ENCODE data around the gene ACTBL2. TPM values are rescaled to one million over a fixed set of nuclear protein-coding genes. Genes with fewer than 3 reads are reported as not detected.

Gene ACTBL2
- polyA plus RNA-seq, 1 donor (not counting 4 experiments of a cell fraction or from before 2014, with no cell fraction given): 0.68 TPM

GRCh38 chr5:57454896-57455295 is 27.7 kb downstream of the ACTBL2 start:
- no peak for FAIRE-seq
- no peaks in the 10 kb centered on the region for H3K27me3 ChIP-seq (ENCODE audit: control insufficient read depth, extremely low read depth, insufficient read depth, low read length)
- TF ChIP-seq CTCF (optimal IDR thresholded peaks at IDR 0.05 in 1 of 3, IDR thresholded peaks at IDR 0.05 in 1 of 3, conservative IDR thresholded peaks at IDR 0.05 in 1 of 3; ENCODE audit: extremely low read depth in 1 of 3, insufficient read depth in 2 of 3, low read length in 3 of 3) (no peak), EZH2 (IDR thresholded peaks at IDR 0.05; ENCODE audit: low read length) (no peak)
- H3K27ac ChIP-seq (ENCODE audit: control insufficient read depth, insufficient read depth, low read length): no peak overlapping the region
- H2AFZ ChIP-seq (ENCODE audit: control insufficient read depth, low read length): no peak overlapping the region
- no peaks in the 10 kb centered on the region for H3K9me3 ChIP-seq (ENCODE audit: control insufficient read depth, low read depth, low read length)
- no peaks in the 10 kb centered on the region for H3K36me3 ChIP-seq (ENCODE audit: control insufficient read depth in 2 of 2, extremely low read depth in 1 of 2, insufficient read depth in 2 of 2, low read length in 2 of 2)
- H3K9me1 ChIP-seq (ENCODE audit: control insufficient read depth, extremely low read depth, insufficient read depth, low read length): no peaks in the 10 kb centered on the region
- no peak overlapping the region for H3K9ac ChIP-seq (ENCODE audit: control insufficient read depth, extremely low read depth, insufficient read depth, low read length)
- no peak for DNase-seq (ENCODE audit: low read depth, low spot score)
- dilution Hi-C loops (cut with MboI; ENCODE audit: extremely low pct_ligation_motif_present, low sequenced_read_pairs): no loop called here
- H3K4me2 ChIP-seq (ENCODE audit: control insufficient read depth, extremely low read depth, insufficient read depth, low read depth, low read length): no peak overlapping the region
- H3K4me3 ChIP-seq (ENCODE audit: control insufficient read depth in 2 of 3, extremely low read depth in 1 of 3, insufficient read depth in 2 of 3, low read depth in 1 of 3, low read length in 3 of 3): no peak overlapping the region
- H3K79me2 ChIP-seq (ENCODE audit: control insufficient read depth, insufficient read depth, low read length): no peaks in the 10 kb centered on the region
- H4K20me1 ChIP-seq (ENCODE audit: control insufficient read depth, extremely low read depth, insufficient read depth, low read length): no peaks in the 10 kb centered on the region
- H3K4me1 ChIP-seq (ENCODE audit: control insufficient read depth, extremely low read depth, insufficient read depth, low read length): peaks cover 7% of the 10 kb centered on the region

- no peaks in the 10 kb centered on the region for H4K20me1 ChIP-seq (ENCODE audit: control insufficient read depth, extremely low read depth, insufficient read depth, low read length)
- peaks cover 7% of the 10 kb centered on the region for H3K4me1 ChIP-seq (ENCODE audit: control insufficient read depth, extremely low read depth, insufficient read depth, low read length)
- H3K4me2 ChIP-seq (ENCODE audit: control insufficient read depth, extremely low read depth, insufficient read depth, low read depth, low read length): no peak overlapping the region
- no peak overlapping the region for H3K9ac ChIP-seq (ENCODE audit: control insufficient read depth, extremely low read depth, insufficient read depth, low read length)
- H3K27me3 ChIP-seq (ENCODE audit: control insufficient read depth, extremely low read depth, insufficient read depth, low read length): no peaks in the 10 kb centered on the region
- no peak overlapping the region for H3K27ac ChIP-seq (ENCODE audit: control insufficient read depth, insufficient read depth, low read length)
- no peak overlapping the region for H3K4me3 ChIP-seq (ENCODE audit: control insufficient read depth in 2 of 3, extremely low read depth in 1 of 3, insufficient read depth in 2 of 3, low read depth in 1 of 3, low read length in 3 of 3)
- H3K79me2 ChIP-seq (ENCODE audit: control insufficient read depth, insufficient read depth, low read length): no peaks in the 10 kb centered on the region
- no peaks in the 10 kb centered on the region for H3K36me3 ChIP-seq (ENCODE audit: control insufficient read depth in 2 of 2, extremely low read depth in 1 of 2, insufficient read depth in 2 of 2, low read length in 2 of 2)
- DNase-seq (ENCODE audit: low read depth, low spot score) (no peak), FAIRE-seq (no peak)
- no peaks in the 10 kb centered on the region for H3K9me1 ChIP-seq (ENCODE audit: control insufficient read depth, extremely low read depth, insufficient read depth, low read length)
- H2AFZ ChIP-seq (ENCODE audit: control insufficient read depth, low read length): no peak overlapping the region
- dilution Hi-C loops (cut with MboI; ENCODE audit: extremely low pct_ligation_motif_present, low sequenced_read_pairs): no loop called here
- no peak for TF ChIP-seq CTCF (optimal IDR thresholded peaks at IDR 0.05 in 1 of 3, IDR thresholded peaks at IDR 0.05 in 1 of 3, conservative IDR thresholded peaks at IDR 0.05 in 1 of 3; ENCODE audit: extremely low read depth in 1 of 3, insufficient read depth in 2 of 3, low read length in 3 of 3)
- TF ChIP-seq EZH2 (IDR thresholded peaks at IDR 0.05; ENCODE audit: low read length): no peak
- no peaks in the 10 kb centered on the region for H3K9me3 ChIP-seq (ENCODE audit: control insufficient read depth, low read depth, low read length)
Measured at GRCh38 chr5:57453728-57454127, 28.9 kb downstream of the ACTBL2 start.

Data from keratinocyte (primary cell).